ENCODE measurements around the gene YES1.
A peak's percentile ranks its signal among the peaks of the same experiment; 100 is the strongest.

YES1 gene

GRCh38 chr18:711657-712400 lies 100.2 kb downstream of the YES1 start:
- H3K36me3 ChIP-seq (ENCODE audit: control insufficient read depth, insufficient read depth, low read length): peaks cover 11% of the 10 kb centered on the region
- peak; percentile 41 to 55 (median 49) for DNase-seq
- H3K27ac ChIP-seq (ENCODE audit: insufficient read depth, low read length, poor library complexity, severe bottlenecking): peak overlapping the region; percentile 73
- H3K4me1 ChIP-seq (ENCODE audit: control insufficient read depth, insufficient read depth, low read length, poor library complexity, severe bottlenecking): peaks cover 5% of the 10 kb centered on the region
- H3K27me3 ChIP-seq (replicated peaks; ENCODE audit: control insufficient read depth, insufficient read depth, low read length, poor library complexity, severe bottlenecking): no peaks in the 10 kb centered on the region
- no peaks in the 10 kb centered on the region for H3K9me3 ChIP-seq (ENCODE audit: control insufficient read depth, low read length)
- H3K4me3 ChIP-seq (ENCODE audit: insufficient read depth, low read depth, low read length, poor library complexity, severe bottlenecking): peak overlapping the region; percentile 73

DNA sequence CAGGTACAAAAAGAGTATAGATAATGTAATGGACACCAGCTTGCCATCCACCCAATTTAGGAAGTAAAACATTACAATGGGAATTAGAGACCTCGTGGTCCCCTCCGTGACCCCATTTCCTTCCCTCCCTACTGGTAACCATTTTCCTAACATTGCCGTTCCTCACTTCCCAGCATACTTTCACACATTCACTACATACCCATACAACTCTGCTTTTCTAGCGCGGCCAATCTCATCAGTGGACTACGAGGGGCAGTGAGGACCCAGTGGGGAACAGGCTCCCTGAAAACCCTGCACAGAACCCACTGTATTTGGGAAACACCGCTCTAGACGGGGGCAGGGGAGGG lies 100.8 kb downstream of the YES1 start:
- H3K4me3 ChIP-seq (ENCODE audit: insufficient read depth, low read depth, low read length, poor library complexity, severe bottlenecking): peak overlapping the region; percentile 73
- peaks cover 11% of the 10 kb centered on the region for H3K36me3 ChIP-seq (ENCODE audit: control insufficient read depth, insufficient read depth, low read length)
- H3K27me3 ChIP-seq (replicated peaks; ENCODE audit: control insufficient read depth, insufficient read depth, low read length, poor library complexity, severe bottlenecking): no peaks in the 10 kb centered on the region
- H3K4me1 ChIP-seq (ENCODE audit: control insufficient read depth, insufficient read depth, low read length, poor library complexity, severe bottlenecking): peaks cover 5% of the 10 kb centered on the region
- peak overlapping the region; percentile 52 for H3K27ac ChIP-seq (ENCODE audit: insufficient read depth, low read length, poor library complexity, severe bottlenecking)
- DNase-seq: no peak
- H3K9me3 ChIP-seq (ENCODE audit: control insufficient read depth, low read length): no peaks in the 10 kb centered on the region

- Histone ChIP-seq H3K4me3 (ENCODE audit: insufficient read depth, low read depth, low read length, poor library complexity, severe bottlenecking) (peak overlapping the region; percentile 73), H3K4me1 (ENCODE audit: control insufficient read depth, insufficient read depth, low read length, poor library complexity, severe bottlenecking) (peaks cover 5% of the 10 kb centered on the region), H3K36me3 (ENCODE audit: control insufficient read depth, insufficient read depth, low read length) (peaks cover 11% of the 10 kb centered on the region), H3K27ac (ENCODE audit: insufficient read depth, low read length, poor library complexity, severe bottlenecking) (peak overlapping the region; percentile 52), H3K27me3 (replicated peaks; ENCODE audit: control insufficient read depth, insufficient read depth, low read length, poor library complexity, severe bottlenecking) (no peaks in the 10 kb centered on the region), H3K9me3 (ENCODE audit: control insufficient read depth, low read length) (no peaks in the 10 kb centered on the region)
- DNase-seq: no peak
Observed at GRCh38 chr18:710418-711300, 101.4 kb downstream of the YES1 start.

- no peak overlapping the region for H3K4me3 ChIP-seq (ENCODE audit: insufficient read depth, low read depth, low read length, poor library complexity, severe bottlenecking)
- H3K9me3 ChIP-seq (ENCODE audit: control insufficient read depth, low read length): no peaks in the 10 kb centered on the region
- H3K27ac ChIP-seq (ENCODE audit: insufficient read depth, low read length, poor library complexity, severe bottlenecking): no peak overlapping the region
- peaks cover 5% of the 10 kb centered on the region for H3K4me1 ChIP-seq (ENCODE audit: control insufficient read depth, insufficient read depth, low read length, poor library complexity, severe bottlenecking)
- DNase-seq: no peak
- peaks cover 11% of the 10 kb centered on the region for H3K36me3 ChIP-seq (ENCODE audit: control insufficient read depth, insufficient read depth, low read length)
- no peaks in the 10 kb centered on the region for H3K27me3 ChIP-seq (replicated peaks; ENCODE audit: control insufficient read depth, insufficient read depth, low read length, poor library complexity, severe bottlenecking)
Observed at GRCh38 chr18:709771-710170, 102.3 kb downstream of the YES1 start.

- Histone ChIP-seq H3K27ac (ENCODE audit: insufficient read depth, low read length, poor library complexity, severe bottlenecking) (no peak overlapping the region), H3K27me3 (replicated peaks; ENCODE audit: control insufficient read depth, insufficient read depth, low read length, poor library complexity, severe bottlenecking) (no peaks in the 10 kb centered on the region), H3K4me1 (ENCODE audit: control insufficient read depth, insufficient read depth, low read length, poor library complexity, severe bottlenecking) (peaks cover 5% of the 10 kb centered on the region), H3K9me3 (ENCODE audit: control insufficient read depth, low read length) (no peaks in the 10 kb centered on the region), H3K4me3 (ENCODE audit: insufficient read depth, low read depth, low read length, poor library complexity, severe bottlenecking) (no peak overlapping the region), H3K36me3 (ENCODE audit: control insufficient read depth, insufficient read depth, low read length) (peaks cover 16% of the 10 kb centered on the region)
- no peak for DNase-seq
Observed at GRCh38 chr18:708096-708495, 103.9 kb downstream of the YES1 start.

DNA sequence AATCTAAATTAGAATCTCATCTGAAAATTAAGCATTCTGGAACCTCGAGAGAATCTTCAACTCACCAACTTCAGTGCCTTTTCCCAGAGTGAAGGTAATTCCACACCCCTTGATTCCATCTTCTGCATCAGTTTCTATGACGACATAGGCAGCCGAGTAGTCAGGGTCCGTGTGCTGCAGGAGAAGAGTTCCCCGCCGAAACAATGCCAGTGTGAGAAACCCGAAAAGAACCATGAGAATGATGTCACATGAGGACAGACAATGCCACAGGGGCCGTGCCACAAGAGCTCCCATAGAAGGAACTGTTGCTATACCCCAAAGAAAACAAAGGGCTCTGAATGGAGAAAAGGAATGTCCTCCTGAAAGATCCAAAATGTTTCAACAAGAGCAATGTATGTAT lies 105.6 kb downstream of the YES1 start:
- no peak overlapping the region for H3K4me3 ChIP-seq (ENCODE audit: insufficient read depth, low read depth, low read length, poor library complexity, severe bottlenecking)
- peaks cover 16% of the 10 kb centered on the region for H3K36me3 ChIP-seq (ENCODE audit: control insufficient read depth, insufficient read depth, low read length)
- no peak for DNase-seq
- H3K27ac ChIP-seq (ENCODE audit: insufficient read depth, low read length, poor library complexity, severe bottlenecking): no peak overlapping the region
- H3K9me3 ChIP-seq (ENCODE audit: control insufficient read depth, low read length): no peaks in the 10 kb centered on the region
- H3K27me3 ChIP-seq (replicated peaks; ENCODE audit: control insufficient read depth, insufficient read depth, low read length, poor library complexity, severe bottlenecking): no peaks in the 10 kb centered on the region
- peaks cover 3% of the 10 kb centered on the region for H3K4me1 ChIP-seq (ENCODE audit: control insufficient read depth, insufficient read depth, low read length, poor library complexity, severe bottlenecking)

- no peaks in the 10 kb centered on the region for H3K4me1 ChIP-seq (ENCODE audit: control insufficient read depth, insufficient read depth, low read length, poor library complexity, severe bottlenecking)
- no peak for DNase-seq
- no peaks in the 10 kb centered on the region for H3K27me3 ChIP-seq (replicated peaks; ENCODE audit: control insufficient read depth, insufficient read depth, low read length, poor library complexity, severe bottlenecking)
- no peaks in the 10 kb centered on the region for H3K9me3 ChIP-seq (ENCODE audit: control insufficient read depth, low read length)
- H3K4me3 ChIP-seq (ENCODE audit: insufficient read depth, low read depth, low read length, poor library complexity, severe bottlenecking): no peak overlapping the region
- no peak overlapping the region for H3K27ac ChIP-seq (ENCODE audit: insufficient read depth, low read length, poor library complexity, severe bottlenecking)
- H3K36me3 ChIP-seq (ENCODE audit: control insufficient read depth, insufficient read depth, low read length): peaks cover 10% of the 10 kb centered on the region
Observed at GRCh38 chr18:703213-703967, 108.7 kb downstream of the YES1 start.

- H3K4me1 ChIP-seq (ENCODE audit: control insufficient read depth, insufficient read depth, low read length, poor library complexity, severe bottlenecking): no peaks in the 10 kb centered on the region
- no peak for DNase-seq
Observed at GRCh38 chr18:697800-698199, 114.2 kb downstream of the YES1 start.

GRCh38 chr18:697012-697411 lies 115.0 kb downstream of the YES1 start:
- H3K4me3 ChIP-seq (ENCODE audit: insufficient read depth, low read depth, low read length, poor library complexity, severe bottlenecking): no peak overlapping the region
- H3K9me3 ChIP-seq (ENCODE audit: control insufficient read depth, low read length): no peaks in the 10 kb centered on the region
- H3K4me1 ChIP-seq (ENCODE audit: control insufficient read depth, insufficient read depth, low read length, poor library complexity, severe bottlenecking): no peaks in the 10 kb centered on the region
- no peak overlapping the region for H3K27ac ChIP-seq (ENCODE audit: insufficient read depth, low read length, poor library complexity, severe bottlenecking)
- no peaks in the 10 kb centered on the region for H3K27me3 ChIP-seq (replicated peaks; ENCODE audit: control insufficient read depth, insufficient read depth, low read length, poor library complexity, severe bottlenecking)
- no peak for DNase-seq
- H3K36me3 ChIP-seq (ENCODE audit: control insufficient read depth, insufficient read depth, low read length): peaks cover 13% of the 10 kb centered on the region

More at GRCh38 chr18:697800-698199, 114.2 kb downstream of the YES1 start:
- Histone ChIP-seq H3K36me3 (ENCODE audit: control insufficient read depth, insufficient read depth, low read length) (peaks cover 13% of the 10 kb centered on the region), H3K27ac (ENCODE audit: insufficient read depth, low read length, poor library complexity, severe bottlenecking) (no peak overlapping the region), H3K27me3 (replicated peaks; ENCODE audit: control insufficient read depth, insufficient read depth, low read length, poor library complexity, severe bottlenecking) (no peaks in the 10 kb centered on the region), H3K9me3 (ENCODE audit: control insufficient read depth, low read length) (no peaks in the 10 kb centered on the region), H3K4me3 (ENCODE audit: insufficient read depth, low read depth, low read length, poor library complexity, severe bottlenecking) (no peak overlapping the region)
